ENCODE results near the gene KCNMB2.
"Not testable (repeated sequence)": the region's sequence is repeated elsewhere in the genome, so short reads cannot be mapped to it uniquely, and the experiment has no call there.

Gene KCNMB2

DNA sequence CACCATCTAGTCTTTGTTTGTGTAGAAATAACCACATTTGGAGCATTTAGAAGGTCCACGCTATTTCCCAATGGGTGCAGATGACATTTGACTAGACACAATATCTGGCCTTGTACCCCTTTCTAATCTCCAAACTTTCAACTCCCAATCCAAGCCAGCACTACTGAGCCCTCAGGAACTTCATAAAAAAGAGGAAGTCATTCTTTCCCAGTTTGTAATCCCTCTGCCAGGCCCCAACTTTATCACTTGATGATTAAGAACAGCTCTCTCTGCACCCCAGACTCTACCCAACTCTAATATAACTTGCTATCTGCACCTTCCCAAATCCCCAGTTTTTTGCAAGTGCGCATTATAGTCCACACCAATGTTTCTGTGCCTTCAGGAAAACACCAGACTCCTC, 170.2 kb downstream of the KCNMB2 start:
- no peak for DNase-seq

DNA sequence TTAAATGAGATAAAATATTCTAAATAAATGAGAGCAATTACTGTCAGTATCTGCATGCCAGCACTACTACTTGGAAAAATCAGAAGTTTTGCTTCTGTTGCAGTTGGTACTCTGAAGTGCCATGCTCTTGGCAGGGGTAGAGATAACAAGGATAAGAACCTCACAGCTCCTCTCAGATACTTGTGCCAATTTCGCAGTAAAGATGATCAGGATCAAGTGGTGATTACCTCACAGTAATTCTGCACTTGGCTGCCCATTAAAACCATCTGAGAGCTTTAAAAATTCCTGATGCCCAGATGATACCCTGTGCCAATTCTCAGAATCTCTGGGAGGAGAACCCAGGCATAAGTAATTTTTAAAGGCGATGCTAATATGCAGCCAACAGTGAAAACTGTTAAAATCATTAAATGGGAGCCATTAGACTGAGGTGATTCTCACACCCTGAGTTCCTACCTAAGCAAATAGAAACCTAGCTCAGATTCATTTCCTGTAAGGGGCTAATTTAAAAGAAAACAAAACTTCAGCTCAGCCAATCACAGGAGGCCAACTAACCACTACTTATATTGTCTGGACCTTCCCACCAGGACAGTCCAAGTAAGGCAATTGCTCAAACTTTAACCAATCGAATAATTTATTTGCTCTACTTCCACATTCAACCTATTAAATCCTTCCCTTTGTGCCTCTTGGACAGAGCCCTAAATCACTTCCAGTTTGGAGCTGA, 171.2 kb downstream of the KCNMB2 start:
- DNase-seq = no peak

DNA sequence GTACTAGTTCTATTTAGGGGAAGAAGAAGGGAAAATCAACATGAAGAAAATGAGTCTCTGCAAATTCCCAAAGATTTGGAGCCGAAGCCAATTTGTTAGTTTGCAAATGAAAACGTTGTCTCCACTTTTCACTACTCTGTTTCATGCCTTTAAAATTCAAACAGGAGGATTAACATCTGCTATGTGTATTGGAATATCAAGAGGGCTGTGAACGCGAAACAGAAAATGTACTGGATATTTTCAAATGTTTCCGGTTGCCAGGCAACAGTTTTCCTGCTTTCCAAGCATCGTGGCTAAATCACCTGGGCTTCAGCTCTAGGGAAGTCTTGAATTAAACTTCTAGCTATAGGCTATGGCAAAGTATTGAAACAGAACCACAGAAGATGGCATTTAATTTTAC, 172.8 kb downstream of the KCNMB2 start:
- no peak for DNase-seq

DNA sequence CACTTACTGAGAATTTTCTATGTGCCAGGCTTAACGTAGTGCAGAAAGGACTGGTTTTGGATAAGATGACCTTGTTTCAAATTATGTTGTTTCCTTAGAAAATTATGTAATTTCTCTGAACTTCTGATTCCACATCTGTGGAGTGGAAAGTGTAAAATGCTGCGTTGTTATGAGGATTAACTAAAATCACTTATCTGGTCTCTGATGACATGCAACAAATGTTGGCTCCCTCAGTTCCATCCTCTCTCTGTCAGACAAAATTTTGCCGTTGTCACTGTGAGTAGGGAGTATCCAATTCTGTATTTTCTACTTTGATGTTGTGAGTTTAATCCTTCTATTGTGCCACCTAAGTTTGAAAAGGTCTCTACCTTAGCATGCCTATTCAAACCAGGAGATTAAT, 175.5 kb downstream of the KCNMB2 start:
- DNase-seq = no peak

DNA sequence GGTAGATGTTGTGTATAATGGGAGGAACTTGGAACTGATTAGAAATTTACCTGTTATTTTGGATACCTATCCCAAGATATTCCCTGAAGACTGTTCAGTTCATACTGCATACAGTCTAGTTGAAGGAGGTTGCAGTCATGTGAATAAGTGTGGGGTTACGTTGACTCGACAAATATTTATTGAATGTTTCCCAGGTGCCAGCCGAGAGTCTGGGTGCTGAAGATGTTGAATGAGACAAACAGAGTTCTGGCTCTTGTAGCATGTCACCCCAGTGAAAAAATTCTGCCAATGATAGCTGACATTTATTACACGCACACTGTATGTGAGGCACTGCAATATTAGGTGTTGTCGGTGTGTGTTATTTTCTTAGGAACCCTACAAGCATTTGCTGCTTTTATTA, 176.0 kb downstream of the KCNMB2 start:
- DNase-seq = no peak

DNA sequence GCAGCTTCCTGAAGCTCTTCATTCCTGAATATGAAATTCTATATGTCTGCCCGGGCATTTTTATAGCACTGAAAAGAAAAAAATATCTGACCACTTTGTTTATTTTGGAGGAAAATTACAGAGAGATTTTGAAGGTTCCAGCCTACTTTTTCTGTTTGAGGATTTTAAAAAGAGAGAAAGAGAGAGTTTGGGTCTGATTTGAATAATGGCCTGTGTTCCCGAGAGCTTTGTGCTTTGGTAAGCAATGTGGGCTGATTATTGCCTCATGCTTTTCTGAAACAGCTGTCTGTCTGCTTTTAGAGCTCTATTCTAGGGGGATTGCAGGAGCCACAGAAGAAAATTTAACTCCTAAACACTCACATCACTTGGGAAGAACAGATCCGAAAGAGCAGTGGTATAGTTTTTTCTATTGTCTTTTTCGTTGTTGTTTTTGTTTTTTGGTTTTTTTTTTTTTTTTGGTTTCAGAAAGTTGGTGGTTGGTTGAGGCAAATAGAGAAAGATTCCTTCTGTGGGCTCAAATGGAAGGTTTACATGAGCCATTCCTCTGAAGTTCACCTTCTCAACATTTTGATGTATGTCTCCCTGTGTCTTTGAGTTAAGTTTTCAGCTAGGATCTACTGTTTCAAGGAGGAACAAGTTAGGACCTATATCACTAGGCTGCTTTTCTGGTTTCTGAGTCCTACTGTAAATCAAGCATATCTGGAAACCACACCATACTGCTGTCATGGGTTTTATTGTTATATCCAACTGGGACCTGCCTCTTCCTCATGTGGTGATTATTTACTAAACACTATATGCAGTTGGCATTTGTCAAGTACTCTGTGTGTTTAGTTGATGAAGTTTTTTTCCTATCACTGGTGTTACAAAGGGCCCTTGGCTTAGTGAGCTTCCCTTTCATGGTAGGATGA, 178.9 kb downstream of the KCNMB2 start:
- no peak for DNase-seq

DNA sequence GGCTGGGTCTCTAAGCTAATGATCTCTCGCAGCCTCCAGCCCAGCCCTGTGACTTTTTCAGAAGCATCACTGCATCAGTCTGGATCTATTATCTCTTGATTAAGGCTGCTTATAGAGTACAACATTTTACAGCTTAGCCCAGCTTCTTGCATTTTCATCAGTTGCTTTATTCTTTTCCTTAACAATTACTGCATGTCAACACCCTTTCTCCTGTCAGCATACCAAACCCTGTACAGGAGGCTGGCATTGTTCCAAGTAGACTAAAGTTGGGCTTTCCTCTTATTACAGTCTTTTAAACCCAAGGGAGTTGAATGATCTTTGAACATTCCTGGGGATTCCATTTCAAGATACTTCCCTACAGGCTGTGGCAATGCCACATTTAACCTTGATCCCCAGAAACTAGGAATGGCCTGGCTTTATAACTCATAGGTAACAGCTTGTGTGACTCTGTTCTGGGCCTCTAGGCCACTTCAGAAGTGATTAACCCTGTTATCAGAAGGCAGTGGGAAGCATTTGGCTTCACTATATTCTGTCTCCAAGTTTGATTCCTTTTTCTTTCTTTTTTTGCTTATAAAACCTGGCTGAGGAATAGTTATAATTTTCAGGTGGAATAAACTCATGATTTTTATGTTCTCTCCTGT, 182.9 kb downstream of the KCNMB2 start:
- no peak for DNase-seq

DNA sequence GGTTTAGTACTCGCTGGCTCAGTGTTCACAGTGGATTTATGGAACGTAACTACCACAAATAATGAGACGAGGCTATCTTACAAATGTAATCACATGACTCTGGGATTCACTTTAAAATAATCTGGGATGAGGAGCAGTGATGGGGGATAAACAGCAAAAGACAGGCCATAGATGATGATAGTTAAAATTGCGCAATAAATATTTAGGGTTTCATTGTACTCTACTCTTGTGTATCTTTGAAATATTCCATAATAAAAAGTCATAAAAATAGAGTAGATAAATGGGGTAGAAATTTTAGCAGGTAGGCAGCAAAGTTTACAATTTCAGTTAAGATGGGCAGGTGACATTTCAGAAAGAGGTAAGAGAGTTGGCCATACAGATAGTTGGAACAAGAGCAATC, 196.6 kb downstream of the KCNMB2 start:
- DNase-seq = no peak

DNA sequence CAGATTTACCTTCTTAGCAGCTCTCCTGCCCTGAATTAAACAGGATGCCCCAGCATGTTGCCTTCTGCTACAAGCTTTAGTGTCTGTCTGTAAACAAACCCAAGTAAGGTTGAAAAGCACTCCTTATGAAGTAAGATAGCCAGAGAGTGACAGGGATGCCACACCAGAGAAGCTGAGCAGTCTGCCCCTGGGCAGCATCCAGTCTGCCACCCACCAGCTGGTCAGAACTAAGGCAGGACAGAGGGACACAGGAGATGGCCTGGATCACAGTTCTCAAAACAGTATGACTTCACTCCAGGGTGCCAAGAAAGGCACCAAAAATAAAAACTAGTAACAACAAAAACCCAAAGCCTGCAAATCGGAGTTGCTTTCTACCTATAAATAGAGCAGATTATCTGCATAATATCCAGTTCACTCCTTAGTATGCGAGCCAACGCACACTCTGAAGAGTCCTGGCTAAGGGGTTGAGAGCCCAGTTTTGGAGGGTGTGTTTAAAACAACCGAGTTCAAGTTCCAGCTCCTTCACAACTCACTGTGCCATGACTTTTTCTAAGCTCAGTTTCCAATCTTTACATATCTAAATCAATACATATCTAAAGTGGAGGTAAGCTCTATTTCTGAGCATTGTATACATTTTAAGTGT, 198.9 kb downstream of the KCNMB2 start:
- no peak for DNase-seq

DNA sequence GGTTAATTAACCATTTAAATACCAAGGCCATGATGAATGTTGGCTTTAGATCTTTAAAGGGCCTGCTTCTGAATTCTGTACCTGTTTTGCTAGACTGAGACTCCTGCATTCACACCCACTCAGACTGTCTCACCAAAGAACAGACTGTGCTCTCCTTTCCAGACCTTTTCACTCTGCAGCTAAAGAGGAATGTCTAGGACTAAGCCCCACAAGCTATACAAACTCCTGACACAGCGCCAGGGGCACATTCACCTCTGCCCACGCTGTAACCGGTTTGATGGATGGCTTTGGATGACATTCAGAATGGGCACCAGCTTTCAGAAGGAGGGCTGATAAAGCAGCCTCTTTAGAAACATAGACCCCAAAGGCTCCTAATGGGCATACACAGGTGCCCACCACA, 200.1 kb downstream of the KCNMB2 start:
- DNase-seq = no peak

DNA sequence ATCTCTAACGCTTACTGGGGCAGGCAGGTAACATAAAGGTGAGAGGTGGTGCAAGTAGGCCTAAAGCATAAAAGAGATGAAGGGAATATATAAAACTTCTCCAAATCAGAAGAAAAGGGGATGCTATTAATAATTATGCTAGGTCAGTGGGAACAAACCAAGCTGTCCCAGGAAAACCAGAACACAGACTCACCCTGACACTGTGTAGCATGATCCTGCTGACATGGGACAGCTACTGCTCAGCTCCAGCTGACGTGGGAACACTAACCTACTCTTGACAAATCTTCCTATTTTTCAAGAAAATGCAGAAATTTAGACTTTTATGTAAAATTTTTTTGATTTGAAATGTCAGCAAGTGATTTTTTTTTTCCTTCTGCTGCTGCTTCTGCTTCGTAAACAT, 203.5 kb downstream of the KCNMB2 start:
- no peak for DNase-seq

DNA sequence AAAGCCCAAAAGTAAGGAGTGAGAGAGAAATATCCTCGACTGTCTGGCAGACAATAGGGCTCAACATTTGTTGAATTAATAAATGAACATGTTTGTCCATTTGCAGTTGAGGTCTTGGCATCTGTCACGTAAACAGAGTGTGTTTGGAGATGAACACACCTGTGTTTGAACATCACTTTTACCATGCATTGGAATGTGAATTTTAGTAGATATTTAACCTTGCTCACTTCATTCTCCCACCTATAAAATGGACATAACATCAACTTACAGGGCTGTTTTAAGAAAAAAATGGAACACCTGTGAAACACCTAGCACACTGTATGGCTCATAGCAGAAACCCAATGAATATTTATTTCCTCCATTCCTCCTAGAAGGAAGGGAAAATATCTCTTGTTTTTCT, 204.8 kb downstream of the KCNMB2 start:
- DNase-seq = no peak

DNA sequence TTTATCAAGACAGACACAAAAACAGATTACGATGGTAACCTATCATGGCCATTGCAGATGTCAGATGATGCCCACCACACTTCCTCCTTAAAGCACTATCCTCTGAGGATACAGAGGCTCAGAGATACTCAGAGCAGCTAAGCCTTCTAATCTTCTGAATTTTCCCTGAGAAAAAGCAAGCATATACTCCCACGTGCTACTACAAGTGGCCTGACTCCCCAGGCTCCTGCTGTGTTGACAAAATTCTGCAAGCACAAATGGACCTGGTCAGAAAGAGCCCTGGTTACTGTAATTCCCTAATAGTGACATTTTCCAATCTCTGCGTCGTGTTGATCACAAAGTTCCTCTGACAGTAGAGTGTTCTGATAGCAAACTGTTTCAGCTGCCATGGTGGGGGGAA, 207.1 kb downstream of the KCNMB2 start:
- no peak for DNase-seq

DNA sequence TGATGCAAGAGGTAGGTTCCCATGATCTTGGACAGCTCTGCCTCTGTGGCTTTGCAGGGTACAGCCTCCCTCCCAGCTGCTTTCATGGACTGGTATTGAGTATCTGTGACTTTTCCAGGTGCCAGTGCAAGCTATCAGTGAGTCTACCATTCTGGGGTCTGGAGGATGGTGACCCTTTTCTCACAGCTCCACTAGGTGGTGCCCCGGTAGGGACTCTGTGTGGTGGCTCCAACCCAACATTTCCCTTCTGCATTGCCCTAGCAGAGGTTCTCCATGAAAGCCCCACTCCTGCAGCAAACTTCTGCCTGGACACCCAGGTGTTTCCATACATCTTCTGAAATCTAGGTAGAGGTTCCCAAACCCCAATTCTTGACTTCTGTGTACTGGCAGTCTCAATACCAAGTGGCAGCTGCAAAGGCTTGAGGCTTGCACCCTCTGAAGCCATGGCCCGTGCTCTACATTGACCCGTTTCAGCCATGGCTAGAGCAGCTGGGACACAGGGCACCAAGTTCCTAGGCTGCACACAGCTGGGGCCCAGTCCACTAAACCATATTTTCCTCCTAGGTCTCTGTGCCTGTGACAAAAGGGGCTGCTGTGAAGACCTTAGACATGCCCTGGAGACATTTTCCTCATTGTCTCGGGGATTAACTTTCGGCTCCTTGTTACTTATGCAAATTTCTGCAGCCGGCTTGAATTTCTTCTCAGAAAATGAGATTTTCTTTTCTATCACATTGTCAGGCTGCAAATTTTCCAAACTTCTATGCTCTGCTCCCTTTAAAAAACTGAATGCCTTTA, 209.8 kb downstream of the KCNMB2 start:
- DNase-seq = not testable (repeated sequence)

DNA sequence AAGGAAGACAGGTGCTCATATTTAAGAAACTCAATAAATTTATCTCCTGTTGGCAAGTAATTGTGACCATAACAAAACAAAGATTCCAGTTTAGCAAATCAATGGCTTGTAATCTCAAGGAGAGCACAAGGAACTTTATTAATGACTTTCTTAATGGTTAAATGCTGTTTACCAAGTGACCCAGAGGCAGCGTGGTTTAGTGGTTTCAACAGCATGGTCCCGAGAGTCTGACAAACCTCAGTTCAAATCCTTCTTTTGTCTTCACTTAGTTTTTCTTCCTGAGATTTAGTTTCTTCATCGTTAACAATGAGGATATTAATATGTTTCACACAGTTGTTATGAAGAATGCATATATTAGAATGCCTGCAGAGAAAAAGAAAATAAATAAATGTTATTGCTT, 212.6 kb downstream of the KCNMB2 start:
- no peak for DNase-seq

DNA sequence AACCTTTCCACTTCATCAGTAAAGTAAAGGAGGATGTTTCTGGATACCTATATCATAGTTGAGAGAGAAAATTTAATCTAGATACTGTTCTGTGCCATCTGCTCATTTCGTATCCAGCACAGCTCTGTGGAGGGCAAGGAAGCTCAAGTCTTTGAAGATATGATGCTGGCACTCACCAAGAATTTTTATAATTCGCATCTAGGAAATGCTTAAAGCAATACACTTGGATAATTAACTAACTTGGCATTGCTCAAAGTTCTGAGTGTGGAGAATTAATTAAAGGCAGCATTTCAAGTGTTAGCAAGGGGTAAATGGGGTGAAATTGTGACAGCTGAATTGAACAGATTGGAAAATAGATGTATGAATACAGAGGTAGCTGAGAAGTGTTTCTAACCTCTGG, 213.2 kb downstream of the KCNMB2 start:
- no peak for DNase-seq

DNA sequence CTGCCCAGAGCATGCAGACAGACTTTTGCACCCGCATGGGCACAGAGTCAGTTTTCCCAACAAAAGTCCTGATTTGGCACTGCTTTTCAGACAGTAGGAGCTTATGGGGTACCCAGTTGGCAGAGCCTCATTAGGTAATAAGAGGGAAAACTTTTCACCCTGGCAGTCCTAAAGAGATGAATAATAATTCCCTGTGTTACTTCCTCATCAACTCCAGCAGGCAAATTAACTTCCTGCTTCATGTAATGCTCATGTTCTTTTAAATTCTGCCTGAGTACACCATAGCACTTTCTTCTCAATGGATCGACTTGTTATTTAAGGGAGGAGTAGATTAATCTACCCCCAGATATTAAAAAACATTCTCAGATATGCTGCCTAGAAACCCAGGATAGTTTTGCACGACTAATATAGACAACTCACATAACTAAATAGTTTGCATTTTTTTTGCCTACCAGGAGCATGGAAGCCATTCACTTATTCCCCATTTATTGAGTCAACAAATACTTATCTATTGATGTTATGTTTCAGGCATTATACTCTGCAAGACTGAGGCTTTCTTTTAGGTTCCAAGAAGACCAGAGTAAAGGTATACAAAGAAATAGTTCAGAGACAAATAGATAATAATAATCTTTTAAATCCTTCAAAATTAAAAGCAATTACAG, 214.5 kb downstream of the KCNMB2 start:
- no peak for DNase-seq

DNA sequence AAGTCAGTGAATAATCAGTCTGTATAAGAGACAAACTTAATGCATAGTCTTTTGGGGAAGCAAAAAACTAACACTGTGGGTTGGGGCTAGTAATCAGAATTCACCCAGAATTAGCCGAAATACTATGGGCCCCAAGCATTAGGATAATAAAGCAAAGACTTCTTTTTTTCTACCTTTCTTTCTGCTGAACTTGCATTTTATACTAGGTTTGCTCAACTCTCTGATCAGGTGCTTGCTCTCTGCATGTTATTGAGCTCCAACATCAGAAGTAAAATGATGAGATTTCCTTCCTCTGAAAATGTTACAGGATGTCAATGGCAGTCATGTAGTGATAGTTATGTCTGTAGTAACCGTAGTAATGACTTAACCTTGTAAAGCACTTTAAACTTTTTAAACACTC, 216.6 kb downstream of the KCNMB2 start:
- DNase-seq = no peak

DNA sequence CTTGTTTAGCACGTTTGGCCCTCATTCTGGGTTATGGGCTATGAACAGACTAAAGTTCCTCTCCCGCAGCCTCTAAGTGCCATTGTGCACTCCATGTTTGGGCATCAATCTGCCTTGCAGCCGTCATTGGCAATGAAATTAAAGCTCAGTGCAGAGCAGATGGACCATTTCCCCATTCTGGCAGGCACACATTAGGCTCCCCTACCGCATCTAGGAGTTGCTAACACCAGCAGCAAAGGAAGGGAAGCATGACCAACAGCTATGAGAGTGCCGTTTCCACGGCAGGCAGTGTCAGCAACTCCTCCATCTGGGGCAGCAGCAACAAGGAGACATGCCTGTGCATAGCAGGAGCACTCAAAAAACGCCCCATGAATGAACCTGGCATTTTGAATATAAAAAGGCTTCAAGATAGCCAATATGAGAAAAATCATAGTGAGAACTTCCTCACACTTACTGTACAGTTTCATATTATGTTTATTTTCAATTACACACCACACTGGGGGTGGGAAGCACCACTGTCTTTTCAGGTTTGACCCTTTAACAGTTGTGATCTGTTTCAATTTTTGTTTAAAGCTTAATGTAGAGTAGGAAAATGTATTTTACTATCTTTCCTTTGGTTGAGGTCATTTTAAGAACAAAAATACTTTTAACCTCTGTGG, 218.7 kb downstream of the KCNMB2 start:
- DNase-seq = no peak

DNA sequence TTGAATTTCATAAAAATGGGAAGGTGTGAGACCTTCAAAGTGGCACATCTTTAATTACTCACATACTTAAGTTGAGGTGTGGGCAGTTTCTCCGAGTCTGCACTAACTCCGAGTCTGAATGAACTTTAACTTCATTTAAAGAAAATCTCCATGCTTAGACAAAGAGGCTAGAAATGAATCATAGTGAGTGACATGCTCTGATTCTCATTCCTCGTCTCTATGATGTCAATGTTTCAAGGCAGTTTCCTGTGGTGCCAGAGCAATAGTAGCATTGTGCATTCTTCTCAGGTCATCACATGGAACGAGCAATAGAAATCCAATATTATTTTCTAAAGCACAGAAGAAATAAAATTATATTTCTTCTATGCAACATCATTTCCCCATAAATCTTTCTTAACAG, 224.8 kb downstream of the KCNMB2 start:
- DNase-seq = no peak

DNA sequence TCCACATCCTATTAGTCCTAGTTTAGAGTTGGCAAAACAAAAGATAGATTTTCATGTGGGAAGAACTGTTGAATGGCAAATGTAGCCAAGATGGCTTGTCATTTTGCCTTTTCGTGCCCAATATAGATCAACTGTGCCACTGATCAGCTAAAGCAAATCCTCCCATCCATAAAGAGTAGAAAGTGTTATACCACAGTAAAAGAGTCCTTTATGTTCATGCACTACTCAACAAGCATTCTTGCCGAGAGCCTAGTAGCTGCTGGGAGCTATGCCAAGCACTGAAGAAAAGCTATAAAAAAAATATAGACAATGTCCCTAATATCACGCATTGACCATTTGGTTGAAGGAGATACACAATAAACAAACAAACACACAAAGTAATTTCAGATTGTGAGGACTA, 225.2 kb downstream of the KCNMB2 start:
- no peak for DNase-seq
